Keratinocyte (primary cell): ENCODE data around the gene HSBP1L1.

Experiments
- EZH2 ChIP-seq: IDR thresholded peaks from one replicate; pipeline ENCODE4 v1.6.1; 2012; ENCODE audit warnings: inconsistent platforms, mild to moderate bottlenecking, low read length, moderate library complexity
- TF ChIP-seq, protein P1 (sequence below), 3 experiments: IDR thresholded peaks in 1 of 3; conservative IDR thresholded peaks in 1 of 3; optimal IDR thresholded peaks in 1 of 3; 2 replicates in 2 of 3; 3 replicates in 1 of 3; pipeline versions ENCODE3 to v1.5.1; 2011; ENCODE audit warnings: low read length in 3 of 3, mild to moderate bottlenecking in 3 of 3, moderate library complexity in 2 of 3, control low read depth in 1 of 3, inconsistent platforms in 1 of 3; ENCODE audit not compliant: insufficient read depth in 2 of 3; ENCODE audit errors: extremely low read depth in 1 of 3

GRCh38 chr18:79979843-79980242 is 15.4 kb downstream of the HSBP1L1 start:
- TF ChIP-seq, protein P1, sequence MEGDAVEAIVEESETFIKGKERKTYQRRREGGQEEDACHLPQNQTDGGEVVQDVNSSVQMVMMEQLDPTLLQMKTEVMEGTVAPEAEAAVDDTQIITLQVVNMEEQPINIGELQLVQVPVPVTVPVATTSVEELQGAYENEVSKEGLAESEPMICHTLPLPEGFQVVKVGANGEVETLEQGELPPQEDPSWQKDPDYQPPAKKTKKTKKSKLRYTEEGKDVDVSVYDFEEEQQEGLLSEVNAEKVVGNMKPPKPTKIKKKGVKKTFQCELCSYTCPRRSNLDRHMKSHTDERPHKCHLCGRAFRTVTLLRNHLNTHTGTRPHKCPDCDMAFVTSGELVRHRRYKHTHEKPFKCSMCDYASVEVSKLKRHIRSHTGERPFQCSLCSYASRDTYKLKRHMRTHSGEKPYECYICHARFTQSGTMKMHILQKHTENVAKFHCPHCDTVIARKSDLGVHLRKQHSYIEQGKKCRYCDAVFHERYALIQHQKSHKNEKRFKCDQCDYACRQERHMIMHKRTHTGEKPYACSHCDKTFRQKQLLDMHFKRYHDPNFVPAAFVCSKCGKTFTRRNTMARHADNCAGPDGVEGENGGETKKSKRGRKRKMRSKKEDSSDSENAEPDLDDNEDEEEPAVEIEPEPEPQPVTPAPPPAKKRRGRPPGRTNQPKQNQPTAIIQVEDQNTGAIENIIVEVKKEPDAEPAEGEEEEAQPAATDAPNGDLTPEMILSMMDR (optimal IDR thresholded peaks at IDR 0.05 in 1 of 3, IDR thresholded peaks at IDR 0.05 in 1 of 3, conservative IDR thresholded peaks at IDR 0.05 in 1 of 3; ENCODE audit: extremely low read depth in 1 of 3, insufficient read depth in 2 of 3, low read length in 3 of 3), result no peak
- no peak for TF ChIP-seq EZH2
